HG03108 (cell line): ENCODE measurements around the gene PARD3B.
"Not testable (repeated sequence)": the region's sequence is repeated elsewhere in the genome, so short reads cannot be mapped to it uniquely, and the experiment has no call there.

ENCODE experiments used
- ATAC-seq: cut with Tn5 transposase; IDR thresholded peaks from one replicate; pipeline ENCODE4 v1.9.1; 2021; ENCODE audit warnings: moderate library complexity; ENCODE audit not compliant: unreplicated experiment

PARD3B gene

GRCh38 chr2:204538182-204539018, 6.9 kb upstream of the PARD3B start:
- no peak for ATAC-seq

GRCh38 chr2:204539019-204539385, 6.3 kb upstream of the PARD3B start:
- ATAC-seq, result no peak

GRCh38 chr2:204541637-204542036, 3.6 kb upstream of the PARD3B start:
- ATAC-seq, result no peak

- ATAC-seq, result no peak
These were observed 2.2 kb upstream of the PARD3B start for GRCh38 chr2:204542982-204543608.

- ATAC-seq, result peak; percentile 13
These were observed 823 bp downstream of the PARD3B start for GRCh38 chr2:204545861-204546735.

GRCh38 chr2:204550751-204551511, 5.7 kb downstream of the PARD3B start:
- ATAC-seq, result no peak

- ATAC-seq, result no peak
These were observed 6.2 kb downstream of the PARD3B start for GRCh38 chr2:204551512-204551863.

- ATAC-seq, result no peak
These were observed 12.3 kb downstream of the PARD3B start for GRCh38 chr2:204557604-204558003.

GRCh38 chr2:204559358-204559757, 14.1 kb downstream of the PARD3B start:
- ATAC-seq, result not testable (repeated sequence)

- no peak for ATAC-seq
These were observed 15.6 kb downstream of the PARD3B start for GRCh38 chr2:204560902-204561301.

- no peak for ATAC-seq
These were observed 16.5 kb downstream of the PARD3B start for GRCh38 chr2:204561771-204562170.

- ATAC-seq, result no peak
These were observed 21.2 kb downstream of the PARD3B start for GRCh38 chr2:204566439-204566838.

GRCh38 chr2:204570421-204570820, 25.1 kb downstream of the PARD3B start:
- no peak for ATAC-seq

- ATAC-seq, result no peak
These were observed 25.8 kb downstream of the PARD3B start for GRCh38 chr2:204571041-204571440.

GRCh38 chr2:204571911-204572310, 26.6 kb downstream of the PARD3B start:
- ATAC-seq, result no peak

GRCh38 chr2:204573221-204573620, 27.9 kb downstream of the PARD3B start:
- no peak for ATAC-seq

GRCh38 chr2:204574486-204574885, 29.2 kb downstream of the PARD3B start:
- ATAC-seq, result no peak

GRCh38 chr2:204575463-204575862, 30.2 kb downstream of the PARD3B start:
- no peak for ATAC-seq

- ATAC-seq, result no peak
These were observed 31.2 kb downstream of the PARD3B start for GRCh38 chr2:204576362-204576979.

GRCh38 chr2:204578928-204579598, 33.8 kb downstream of the PARD3B start:
- ATAC-seq, result no peak
